Prostate gland (tissue), 2 donors: ENCODE results near the gene CRIP3. TPM values are rescaled to one million over a fixed set of nuclear protein-coding genes. Genes with fewer than 3 reads are reported as not detected.

Source experiments
- DNase-seq: peaks from one replicate; pipeline ENCODE4 v3.0.0-alpha.2; 2019; ENCODE audit warnings: low spot score
- H3K27ac ChIP-seq, 2 donors: fragments of 200-600 bp; sonication (generic); 2 replicates each; pipeline ENCODE4 v1.5.1; 2017 to 2019
- H3K27me3 ChIP-seq: fragments of 200-600 bp; sonication (generic); replicated peaks from 2 replicates; pipeline ENCODE4 v1.5.1; 2019; ENCODE audit not compliant: insufficient read depth
- H3K36me3 ChIP-seq, 2 donors: fragments of 200-600 bp; sonication (generic); 1 replicate in 1 of 2; 2 replicates in 1 of 2; pipeline versions ENCODE4 v1.5.1 to v1.8.1; 2017 to 2019
- H3K4me1 ChIP-seq: fragments of 200-600 bp; sonication (generic); replicated peaks from 2 replicates; pipeline ENCODE4 v1.5.1; 2019
- H3K4me3 ChIP-seq, 2 donors: fragments of 200-600 bp; sonication (generic); 2 replicates each; pipeline ENCODE4 v1.5.1; 2017 to 2019
- H3K9me3 ChIP-seq: fragments of 200-600 bp; sonication (generic); 2 replicates; pipeline ENCODE4 v1.5.1; 2017
- CTCF ChIP-seq, 4 experiments: fragments of 200-600 bp in 2 of 4; fragments of 450-650 bp in 2 of 4; sonication (generic) in 2 of 4; IDR thresholded peaks; 1 replicate in 3 of 4; 2 replicates in 1 of 4; pipeline ENCODE4 v1.5.1; 2016 to 2019; ENCODE audit warnings: antibody characterized with exemption in 4 of 4, mild to moderate bottlenecking in 2 of 4, moderate library complexity in 2 of 4
- POLR2A ChIP-seq: fragments of 450-650 bp; IDR thresholded peaks from one replicate; pipeline ENCODE4 v1.6.1; 2016; ENCODE audit warnings: antibody characterized with exemption, mild to moderate bottlenecking
- POLR2AphosphoS5 ChIP-seq: sonication (generic); formaldehyde crosslinking; IDR thresholded peaks from one replicate; pipeline ENCODE4 v1.6.1; 2017; ENCODE audit warnings: antibody characterized with exemption
- WGBS: methylation state at CpG from one replicate; pipeline ENCODE4 v1.1.5; 2018; 5-methylcytosine and 5-hydroxymethylcytosine counted together
- intact Hi-C: fragments of 100-400 bp; cut with DNase I; formaldehyde crosslinking; loops from one replicate; pipeline ENCODE4 v1.14.2; 2022
- total RNA-seq, 2 donors: library from RNA; depleted of rRNA; stranded (reverse); fragments of >200 nt; gene quantifications; one replicate each; pipeline ENCODE4 v1.1.0, GENCODE V29; 2016

The CRIP3 gene
- total RNA-seq, 2 donors from 2014 or later, result 0.55 to 7.3 TPM

- no peaks in the 10 kb centered on the region for H3K27me3 ChIP-seq
- 78% methylated on average over 14 of the region's 14 CpGs for WGBS
- no peaks in the 10 kb centered on the region for H3K4me1 ChIP-seq
- H3K9me3 ChIP-seq, result no peaks in the 10 kb centered on the region
- TF ChIP-seq POLR2AphosphoS5, result no peak
- no peak for TF ChIP-seq POLR2A
- no peak for TF ChIP-seq CTCF (IDR thresholded peaks at IDR 0.05)
- no peak overlapping the region for H3K27ac ChIP-seq
- DNase-seq, result no peak
- no peak overlapping the region for H3K4me3 ChIP-seq
- H3K36me3 ChIP-seq, result no peaks in the 10 kb centered on the region
- intact Hi-C loops, result loop anchor here (2.0 to 10.0 kb wide), 2 partner anchors 73 to 233 kb away; no protein-coding TSS in a partner anchor
Observed at GRCh38 chr6:43262000-43262779, 46.4 kb downstream of the CRIP3 start.

- no peak overlapping the region for H3K4me3 ChIP-seq
- H3K9me3 ChIP-seq, result no peaks in the 10 kb centered on the region
- H3K27ac ChIP-seq, result no peak overlapping the region
- H3K4me1 ChIP-seq, result no peaks in the 10 kb centered on the region
- intact Hi-C loops, result loop anchor here (10.0 kb wide), 1 partner anchor 234 kb away; no protein-coding TSS in a partner anchor
- DNase-seq, result no peak
- WGBS, result 73% methylated on average over 5 of the region's 5 CpGs
- no peaks in the 10 kb centered on the region for H3K27me3 ChIP-seq
- no peaks in the 10 kb centered on the region for H3K36me3 ChIP-seq
- TF ChIP-seq POLR2AphosphoS5, result no peak
- TF ChIP-seq CTCF (IDR thresholded peaks at IDR 0.05), result no peak
- no peak for TF ChIP-seq POLR2A
Observed at GRCh38 chr6:43261198-43261597, 47.4 kb downstream of the CRIP3 start.

GRCh38 chr6:43260791-43261190 is 47.8 kb downstream of the CRIP3 start:
- DNase-seq, result no peak
- no peak overlapping the region for H3K4me3 ChIP-seq
- H3K27ac ChIP-seq, result no peak overlapping the region
- WGBS, result 83% methylated on average over 4 of the region's 4 CpGs
- intact Hi-C loops, result loop anchor here (10.0 kb wide), 1 partner anchor 234 kb away; no protein-coding TSS in a partner anchor
- no peaks in the 10 kb centered on the region for H3K27me3 ChIP-seq
- no peaks in the 10 kb centered on the region for H3K4me1 ChIP-seq
- no peak for TF ChIP-seq POLR2A
- TF ChIP-seq POLR2AphosphoS5, result no peak
- no peak for TF ChIP-seq CTCF (IDR thresholded peaks at IDR 0.05)
- no peaks in the 10 kb centered on the region for H3K9me3 ChIP-seq
- H3K36me3 ChIP-seq, result no peaks in the 10 kb centered on the region

GRCh38 chr6:43258807-43259686 is 49.6 kb downstream of the CRIP3 start:
- intact Hi-C loops, result no loop called here
- WGBS, result 96% methylated on average over 29 of the region's 30 CpGs
- H3K4me3 ChIP-seq, result no peak overlapping the region
- no peaks in the 10 kb centered on the region for H3K4me1 ChIP-seq
- no peak for DNase-seq
- H3K27ac ChIP-seq, result no peak overlapping the region
- H3K36me3 ChIP-seq, result no peaks in the 10 kb centered on the region
- TF ChIP-seq POLR2A (no peak), POLR2AphosphoS5 (no peak), CTCF (IDR thresholded peaks at IDR 0.05) (no peak)
- no peaks in the 10 kb centered on the region for H3K9me3 ChIP-seq
- H3K27me3 ChIP-seq, result no peaks in the 10 kb centered on the region
